Spinal cord (tissue), 10 donors: ENCODE data around the gene HSD11B1L. TPM values are rescaled to one million over a fixed set of nuclear protein-coding genes. Genes with fewer than 3 reads are reported as not detected.
"Not testable (repeated sequence)": the region's sequence is repeated elsewhere in the genome, so short reads cannot be mapped to it uniquely, and the experiment has no call there.

ENCODE experiments used
- DNase-seq, 6 donors: peaks; one replicate each; pipeline versions ENCODE4 v3.0.0 to v3.0.0-alpha.2; 2013 to 2015; ENCODE audit warnings: low spot score in 6 of 6, low read depth in 4 of 6
- H3K27ac ChIP-seq: one replicate; pipeline ENCODE4 v1.5.1; 2013; ENCODE audit warnings: low read depth, low read length, control low read depth
- H3K27me3 ChIP-seq: one replicate; pipeline ENCODE4 v1.6.1; 2013; ENCODE audit warnings: low read length; ENCODE audit not compliant: control insufficient read depth, insufficient read depth
- H3K36me3 ChIP-seq: one replicate; pipeline ENCODE4 v1.6.1; 2013; ENCODE audit warnings: low read length; ENCODE audit not compliant: control insufficient read depth, insufficient read depth
- H3K4me1 ChIP-seq: one replicate; pipeline ENCODE4 v1.6.1; 2013; ENCODE audit warnings: low read length; ENCODE audit not compliant: control insufficient read depth, insufficient read depth
- H3K4me3 ChIP-seq: one replicate; pipeline ENCODE4 v1.5.1; 2013; ENCODE audit warnings: low read depth, low read length, control low read depth
- H3K9me3 ChIP-seq: one replicate; pipeline ENCODE4 v1.6.1; 2013; ENCODE audit warnings: low read length; ENCODE audit not compliant: control insufficient read depth, insufficient read depth
- WGBS: methylation state at CpG from one replicate; pipeline ENCODE4 v1.1.5; 2013; ENCODE audit warnings: missing lambda C conversion rate; ENCODE audit not compliant: insufficient coverage; 5-methylcytosine and 5-hydroxymethylcytosine counted together
- polyA plus RNA-seq, 2 donors: library from polyadenylated mRNA; unstranded; fragments of 120-200 nt; gene quantifications; one replicate each; pipeline ENCODE4 v1.2.1, GENCODE V29; 2013; ENCODE audit not compliant: insufficient read length in 2 of 2
- total RNA-seq, 2 donors: library from RNA; depleted of rRNA in 1 of 2; stranded (reverse); fragments of 120-200 nt in 1 of 2; fragments of >200 nt in 1 of 2; gene quantifications; one replicate each; pipeline versions ENCODE4 v1.2.3 to v1.2.4, GENCODE V29; 2013 to 2014
- donor health status: healthy.

Gene HSD11B1L
- total and polyA plus RNA-seq, 4 donors, result 27.7 to 71.1 (median 47.8) TPM

GRCh38 chr19:5683177-5683886 lies 2.5 kb downstream of the HSD11B1L start:
- Histone ChIP-seq H3K4me3 (no peak overlapping the region), H3K36me3 (peaks cover 24% of the 10 kb centered on the region), H3K4me1 (peaks cover 41% of the 10 kb centered on the region), H3K27ac (no peak overlapping the region), H3K9me3 (no peaks in the 10 kb centered on the region), H3K27me3 (no peaks in the 10 kb centered on the region)
- no peak for DNase-seq
- WGBS, result 96% methylated on average over 6 of the region's 10 CpGs

DNA sequence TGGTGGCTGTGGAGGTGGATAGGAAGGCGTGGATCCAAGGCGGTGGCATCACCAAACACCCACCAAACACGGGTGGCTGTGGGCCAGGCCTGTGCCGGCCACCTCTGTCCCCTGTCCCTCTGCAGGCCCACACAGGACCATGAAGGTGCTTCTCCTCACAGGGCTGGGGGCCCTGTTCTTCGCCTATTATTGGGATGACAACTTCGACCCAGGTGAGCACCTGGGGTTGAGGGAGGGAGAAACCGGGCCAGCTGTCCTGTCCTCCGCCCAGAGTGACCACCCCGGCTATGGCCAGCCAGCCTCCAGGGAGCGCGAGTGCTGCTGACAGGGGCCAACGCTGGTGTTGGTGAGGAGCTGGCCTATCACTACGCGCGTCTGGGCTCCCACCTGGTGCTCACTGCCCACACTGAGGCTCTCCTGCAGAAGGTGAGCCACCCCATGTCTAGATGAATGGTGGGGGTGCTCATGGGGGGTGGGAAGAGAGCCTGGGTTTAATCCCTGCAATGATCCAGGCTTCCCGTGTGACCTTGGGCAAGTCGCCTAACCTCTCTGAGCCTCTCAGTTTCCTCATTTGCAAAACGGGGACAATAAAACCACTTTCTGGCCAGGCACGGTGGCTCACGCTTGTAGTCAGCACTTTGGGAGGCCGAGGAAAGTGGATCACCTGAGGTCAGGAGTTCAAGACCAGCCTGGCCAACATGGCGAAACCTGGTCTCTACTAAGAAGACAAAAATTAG lies 4.0 kb downstream of the HSD11B1L start:
- Histone ChIP-seq H3K36me3 (peaks cover 18% of the 10 kb centered on the region), H3K4me1 (peaks cover 34% of the 10 kb centered on the region), H3K9me3 (no peaks in the 10 kb centered on the region), H3K4me3 (no peak overlapping the region), H3K27ac (no peak overlapping the region), H3K27me3 (no peaks in the 10 kb centered on the region)
- 96% methylated on average over 20 of the region's 22 CpGs for WGBS
- no peak for DNase-seq

DNA sequence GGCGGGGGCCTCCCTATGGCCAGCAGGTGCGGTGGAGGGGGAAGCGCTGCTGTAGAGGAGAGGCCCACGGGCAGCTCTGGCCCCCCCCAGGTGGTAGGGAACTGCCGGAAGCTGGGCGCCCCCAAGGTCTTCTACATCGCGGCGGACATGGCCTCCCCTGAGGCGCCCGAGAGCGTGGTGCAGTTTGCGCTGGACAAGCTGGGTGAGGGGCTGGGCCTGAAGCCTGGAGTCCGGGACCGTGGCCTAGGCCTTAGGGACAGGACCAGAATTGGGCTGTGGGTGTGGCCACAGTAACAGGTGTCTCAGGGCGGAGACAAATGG lies 5.5 kb downstream of the HSD11B1L start:
- Histone ChIP-seq H3K27me3 (no peaks in the 10 kb centered on the region), H3K9me3 (no peaks in the 10 kb centered on the region), H3K4me1 (peaks cover 43% of the 10 kb centered on the region), H3K4me3 (peak overlapping the region; percentile 37), H3K36me3 (peaks cover 27% of the 10 kb centered on the region), H3K27ac (no peak overlapping the region)
- 39% methylated on average over 16 of the region's 16 CpGs for WGBS
- no peak for DNase-seq

DNA sequence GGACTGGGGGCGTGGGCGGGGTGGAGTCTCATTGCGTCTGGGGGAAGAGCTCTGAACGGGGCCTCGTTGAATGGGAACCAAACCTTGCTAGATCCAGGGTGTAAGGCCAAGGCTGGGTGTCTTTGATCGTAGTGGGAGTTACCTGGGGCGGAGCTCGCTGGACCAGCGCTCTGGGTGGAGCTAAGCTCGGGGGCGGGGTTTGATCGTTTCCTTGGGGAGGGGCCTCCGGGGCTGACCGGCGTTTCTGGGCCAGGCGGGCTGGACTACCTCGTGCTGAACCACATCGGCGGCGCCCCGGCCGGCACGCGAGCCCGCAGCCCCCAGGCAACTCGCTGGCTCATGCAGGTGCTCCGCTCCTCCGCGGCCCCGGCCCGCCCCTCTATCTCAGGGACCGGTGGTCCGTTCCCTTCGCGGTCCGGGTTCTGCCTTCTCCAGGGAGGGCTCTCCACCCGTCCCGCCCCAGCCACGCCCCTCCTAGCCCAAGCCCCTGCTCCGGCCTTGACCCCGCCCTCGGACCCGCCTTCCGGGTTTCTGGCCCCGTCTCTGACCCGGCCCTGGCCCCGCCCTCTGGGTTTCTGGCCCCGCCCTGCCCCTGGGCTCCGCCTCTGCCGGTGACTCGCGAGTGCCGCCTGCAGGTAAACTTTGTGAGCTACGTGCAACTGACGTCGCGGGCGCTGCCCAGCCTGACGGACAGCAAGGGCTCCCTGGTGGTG lies 6.0 kb downstream of the HSD11B1L start:
- H3K4me3 ChIP-seq, result peak overlapping the region; percentile 37
- peaks cover 32% of the 10 kb centered on the region for H3K36me3 ChIP-seq
- no peaks in the 10 kb centered on the region for H3K9me3 ChIP-seq
- H3K4me1 ChIP-seq, result peaks cover 44% of the 10 kb centered on the region
- no peaks in the 10 kb centered on the region for H3K27me3 ChIP-seq
- 2% methylated on average over 59 of the region's 59 CpGs for WGBS
- no peak overlapping the region for H3K27ac ChIP-seq
- DNase-seq, result peak in 4 of 6 donors; percentile 73 to 94 (median 84)

DNA sequence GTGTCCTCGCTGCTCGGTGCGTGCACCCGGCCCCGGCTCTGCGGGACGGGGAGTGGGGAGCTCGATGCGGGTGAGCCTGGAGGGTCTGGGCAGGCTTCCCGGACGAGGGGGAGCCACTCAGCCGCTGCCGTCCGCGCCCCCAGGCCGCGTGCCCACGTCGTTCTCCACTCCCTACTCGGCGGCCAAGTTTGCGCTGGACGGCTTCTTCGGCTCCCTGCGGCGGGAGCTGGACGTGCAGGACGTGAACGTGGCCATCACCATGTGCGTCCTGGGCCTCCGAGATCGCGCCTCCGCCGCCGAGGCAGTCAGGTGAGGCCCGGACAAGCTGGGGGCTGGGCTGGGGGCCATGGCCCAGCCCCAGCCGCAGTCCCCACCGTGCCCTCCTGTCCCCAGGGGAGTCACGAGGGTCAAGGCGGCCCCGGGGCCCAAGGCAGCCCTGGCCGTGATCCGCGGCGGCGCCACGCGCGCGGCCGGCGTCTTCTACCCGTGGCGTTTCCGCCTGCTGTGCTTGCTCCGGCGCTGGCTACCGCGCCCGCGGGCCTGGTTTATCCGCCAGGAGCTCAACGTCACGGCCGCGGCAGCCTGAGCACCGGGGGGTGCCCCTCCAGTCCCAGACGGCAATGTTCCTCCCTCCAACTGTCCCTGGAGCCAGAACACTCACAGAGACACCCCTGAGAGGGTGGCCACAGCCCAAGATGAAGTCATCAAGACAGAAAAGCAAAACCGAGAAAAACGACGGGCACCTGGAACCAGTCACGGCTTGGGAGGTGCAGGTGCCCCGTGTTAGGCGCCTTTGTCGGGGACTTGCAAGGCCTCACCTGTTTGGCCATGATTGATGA lies 6.8 kb downstream of the HSD11B1L start:
- H3K27ac ChIP-seq, result no peak overlapping the region
- DNase-seq, result no peak
- no peaks in the 10 kb centered on the region for H3K9me3 ChIP-seq
- H3K4me3 ChIP-seq, result peak overlapping the region; percentile 12
- peaks cover 40% of the 10 kb centered on the region for H3K36me3 ChIP-seq
- WGBS, result 54% methylated on average over 76 of the region's 76 CpGs
- peaks cover 44% of the 10 kb centered on the region for H3K4me1 ChIP-seq
- no peaks in the 10 kb centered on the region for H3K27me3 ChIP-seq

- not testable (repeated sequence) for H3K9me3 ChIP-seq, DNase-seq, H3K4me3 ChIP-seq, H3K27me3 ChIP-seq, H3K27ac ChIP-seq
- H3K36me3 ChIP-seq, result peaks cover 48% of the 10 kb centered on the region
- WGBS, result 97% methylated on average over 6 of the region's 13 CpGs
- H3K4me1 ChIP-seq, result peaks cover 44% of the 10 kb centered on the region
These were observed 7.5 kb downstream of the HSD11B1L start for GRCh38 chr19:5688262-5688881.

- H3K4me1 ChIP-seq, result peaks cover 44% of the 10 kb centered on the region
- 1% methylated on average over 71 of the region's 73 CpGs for WGBS
- H3K36me3 ChIP-seq, result peaks cover 61% of the 10 kb centered on the region
- peak within 1 kb of the TSS; percentile 97 for H3K4me3 ChIP-seq
- H3K27me3 ChIP-seq, result no peaks in the 10 kb centered on the region
- DNase-seq, result peak; percentile 94 to 99 (median 98)
- H3K9me3 ChIP-seq, result no peaks in the 10 kb centered on the region
- H3K27ac ChIP-seq, result peak within 1 kb of the TSS; percentile 87
These were observed 9.5 kb downstream of the HSD11B1L start, which contains the start of gene RPL36 for GRCh38 chr19:5690125-5690954. Gene RPL36 (plus strand): TSS chr19:5690295. CDS start chr19:5690508, 213 bp downstream.

GRCh38 chr19:5690955-5691821 lies 10.4 kb downstream of the HSD11B1L start:
- peaks cover 41% of the 10 kb centered on the region for H3K4me1 ChIP-seq
- peaks cover 69% of the 10 kb centered on the region for H3K36me3 ChIP-seq
- H3K27ac ChIP-seq, result peak overlapping the region; percentile 87
- DNase-seq, result peak in 2 of 6 donors; percentile 48 to 49
- H3K4me3 ChIP-seq, result peak overlapping the region; percentile 97
- H3K27me3 ChIP-seq, result no peaks in the 10 kb centered on the region
- no peaks in the 10 kb centered on the region for H3K9me3 ChIP-seq
- WGBS, result 13% methylated on average over 41 of the region's 54 CpGs
